Activated T-helper 1 cell treated with Interleukin-2 at 50 U/mL for 16 hours (primary cell): ENCODE measurements around the gene GNG8.
A peak's percentile ranks its signal among the peaks of the same experiment; 100 is the strongest.

Source experiments
- DNase-seq: peaks from one replicate; pipeline ENCODE4 v3.0.0-alpha.2; 2020; ENCODE audit warnings: low read depth

GNG8 gene

GRCh38 chr19:46602392-46603194, 33.4 kb downstream of the GNG8 start:
- DNase-seq: no peak

GRCh38 chr19:46601318-46602224, 34.4 kb downstream of the GNG8 start, which contains the start of gene CALM3:
Gene CALM3, plus strand, starts transcription at chr19:46601330. Its CDS starts 105 bp downstream, at chr19:46601435.
- no peak for DNase-seq

- DNase-seq: peak; percentile 94
Observed at GRCh38 chr19:46600384-46601317, 35.4 kb downstream of the GNG8 start.

- DNase-seq: no peak
Observed at GRCh38 chr19:46599716-46600373, 36.2 kb downstream of the GNG8 start.

GRCh38 chr19:46598372-46598917, 37.6 kb downstream of the GNG8 start:
- no peak for DNase-seq

- DNase-seq: no peak
Observed at GRCh38 chr19:46596008-46596407, 40.0 kb downstream of the GNG8 start.

- DNase-seq: no peak
Observed at GRCh38 chr19:46591870-46592269, 44.1 kb downstream of the GNG8 start.

- no peak for DNase-seq
Observed at GRCh38 chr19:46591254-46591653, 44.7 kb downstream of the GNG8 start.

- no peak for DNase-seq
Observed at GRCh38 chr19:46587861-46588260, 48.1 kb downstream of the GNG8 start.

- DNase-seq: no peak
Observed at GRCh38 chr19:46586294-46586693, 49.7 kb downstream of the GNG8 start.

GRCh38 chr19:46585539-46585938, 50.5 kb downstream of the GNG8 start:
- no peak for DNase-seq
